ENCODE results near the gene RNF180. TPM values are rescaled to one million over a fixed set of nuclear protein-coding genes. Genes with fewer than 3 reads are reported as not detected.
A peak's percentile ranks its signal among the peaks of the same experiment; 100 is the strongest.

RNF180 gene
- total RNA-seq (2014; rRNA removed) (5.1 and 5.4 TPM in 2 replicates), Bru-seq, nascent RNA (percentile 57 among the genes with signal in this experiment), BruChase-seq, experiment 1, labeled RNA remaining after a 6-hour chase (percentile 49 among the genes with signal in this experiment), BruChase-seq, experiment 2, labeled RNA remaining after a 2-hour chase (percentile 55 among the genes with signal in this experiment)
- long read RNA-seq, full-length matches to known transcripts: 9 of 20 reads
- long read RNA-seq, partial matches to known transcripts: 9 of 20 reads
- long read RNA-seq, other reads (novel, unspliced or antisense): 2 of 20 reads

DNA sequence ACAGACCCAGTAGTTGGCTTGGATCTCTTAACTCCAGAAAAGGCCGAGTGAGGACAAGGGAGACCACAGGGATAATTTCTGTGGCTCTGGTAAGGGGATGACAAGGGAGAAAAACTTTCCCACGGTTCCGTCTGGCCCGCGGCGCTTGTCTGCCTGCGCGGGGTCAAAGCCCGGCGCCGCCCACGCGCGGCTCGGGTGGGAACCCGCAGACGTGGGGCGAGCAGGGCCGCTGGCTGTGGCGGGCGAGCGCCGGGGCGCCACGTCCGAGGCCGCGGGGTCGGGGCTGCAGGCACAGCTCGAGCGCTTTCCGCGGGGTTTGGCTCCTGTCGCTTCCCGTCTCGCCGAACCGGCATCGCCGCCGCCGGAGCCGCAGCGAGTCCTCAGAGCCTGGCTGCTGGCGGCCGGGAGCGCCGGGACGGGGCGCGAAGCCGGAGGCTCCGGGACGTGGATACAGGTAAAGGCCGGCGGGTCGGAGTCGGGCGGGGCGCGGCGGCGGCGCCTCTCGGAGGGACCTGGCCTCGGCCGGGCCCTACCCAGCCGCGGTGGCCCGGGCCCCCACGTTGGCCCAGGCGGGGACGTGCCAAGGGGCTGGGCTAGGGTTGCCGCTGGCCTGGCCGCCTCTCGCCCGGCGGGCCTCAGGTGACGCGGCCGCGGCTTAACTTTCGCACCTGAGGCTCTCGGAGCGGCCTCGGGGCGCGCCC is at the start of gene RNF180:
Gene RNF180 (plus strand): TSS at position 344 of the 701 bp plus-strand sequence. CDS start 34,965 bp downstream, outside the sequence.
- peak within 1 kb of the TSS; percentile 87 for H3K4me2 ChIP-seq (ENCODE audit: low read length)
- no peaks in the 10 kb centered on the region for H3F3A ChIP-seq (ENCODE audit: low read length, unreplicated experiment)
- no peaks in the 10 kb centered on the region for H3K27me3 ChIP-seq (ENCODE audit: low read length)
- H3K9me2 ChIP-seq (replicated peaks; ENCODE audit: low read length): no peaks in the 10 kb centered on the region
- peaks cover 33% of the 10 kb centered on the region for H3K4me1 ChIP-seq (ENCODE audit: insufficient read depth, low read length)
- no TSS peak for BruUV-seq (replicated peaks)
- H3K27ac ChIP-seq (ENCODE audit: low read length): peak within 1 kb of the TSS; percentile 16
- no peaks in the 10 kb centered on the region for H4K20me1 ChIP-seq (ENCODE audit: low read length)
- H3K79me2 ChIP-seq (ENCODE audit: low read length): peaks cover 18% of the 10 kb centered on the region
- ChIA-PET CTCF (no interaction called here), POLR2A (ENCODE audit: unreplicated experiment) (no interaction called here)
- intact Hi-C loops (cut with micrococcal nuclease): no loop called here
- DNase-seq (peak; percentile 63), ATAC-seq (peak; percentile 82)
- H3K9ac ChIP-seq (ENCODE audit: low read length): peak within 1 kb of the TSS; percentile 78
- no peaks in the 10 kb centered on the region for H3K9me3 ChIP-seq (ENCODE audit: low read length)
- H3K36me3 ChIP-seq (ENCODE audit: low read depth, low read length): no peaks in the 10 kb centered on the region
- peak within 1 kb of the TSS; percentile 90 for H3K4me3 ChIP-seq (ENCODE audit: low read length)
- H2AFZ ChIP-seq (ENCODE audit: low read length): peak within 1 kb of the TSS; percentile 93
- TF ChIP-seq EZH2phosphoT487 (IDR thresholded peaks at IDR 0.05; ENCODE audit: borderline replicate concordance, low read length) (0 out of 2 replicates have a peak, but pooled peaks have one; percentile 24), EZH2 (IDR thresholded peaks at IDR 0.05; ENCODE audit: low read length, unreplicated experiment) (no peak)

GRCh38 chr5:64125521-64125920 is 40.1 kb upstream of the RNF180 start:
- no peaks in the 10 kb centered on the region for H3K9me3 ChIP-seq (ENCODE audit: low read length)
- H3K79me2 ChIP-seq (ENCODE audit: low read length): no peaks in the 10 kb centered on the region
- H4K20me1 ChIP-seq (ENCODE audit: low read length): no peaks in the 10 kb centered on the region
- no peaks in the 10 kb centered on the region for H3F3A ChIP-seq (ENCODE audit: low read length, unreplicated experiment)
- H3K27me3 ChIP-seq (ENCODE audit: low read length): peaks cover 15% of the 10 kb centered on the region; the same call in 1 of the 2 replicates
- no peak for DNase-seq
- intact Hi-C loops (cut with micrococcal nuclease): no loop called here
- no peak overlapping the region for H3K27ac ChIP-seq (ENCODE audit: low read length)
- H3K36me3 ChIP-seq (ENCODE audit: low read depth, low read length): no peaks in the 10 kb centered on the region
- H3K4me3 ChIP-seq (ENCODE audit: low read length): no peak overlapping the region
- no peaks in the 10 kb centered on the region for H3K4me1 ChIP-seq (ENCODE audit: insufficient read depth, low read length)
- CTCF ChIA-PET: no interaction called here
- POLR2A ChIA-PET (ENCODE audit: unreplicated experiment): interaction anchor here (0.6 kb wide), 1 partner anchor 14 kb away, joined by 4 read pairs; no protein-coding TSS in a partner anchor
- H2AFZ ChIP-seq (ENCODE audit: low read length): no peak overlapping the region
- no peak overlapping the region for H3K4me2 ChIP-seq (ENCODE audit: low read length)
- no peaks in the 10 kb centered on the region for H3K9me2 ChIP-seq (replicated peaks; ENCODE audit: low read length)
- H3K9ac ChIP-seq (ENCODE audit: low read length): no peak overlapping the region
- TF ChIP-seq EZH2phosphoT487 (IDR thresholded peaks at IDR 0.05; ENCODE audit: borderline replicate concordance, low read length): no peak
- TF ChIP-seq CTCF (conservative IDR thresholded peaks at IDR 0.05; ENCODE audit: low read depth, low read length): no peak
- no peak for TF ChIP-seq EZH2 (IDR thresholded peaks at IDR 0.05; ENCODE audit: low read length, unreplicated experiment)
- BruUV-seq (replicated peaks): no TSS peak
- ATAC-seq: no peak

DNA sequence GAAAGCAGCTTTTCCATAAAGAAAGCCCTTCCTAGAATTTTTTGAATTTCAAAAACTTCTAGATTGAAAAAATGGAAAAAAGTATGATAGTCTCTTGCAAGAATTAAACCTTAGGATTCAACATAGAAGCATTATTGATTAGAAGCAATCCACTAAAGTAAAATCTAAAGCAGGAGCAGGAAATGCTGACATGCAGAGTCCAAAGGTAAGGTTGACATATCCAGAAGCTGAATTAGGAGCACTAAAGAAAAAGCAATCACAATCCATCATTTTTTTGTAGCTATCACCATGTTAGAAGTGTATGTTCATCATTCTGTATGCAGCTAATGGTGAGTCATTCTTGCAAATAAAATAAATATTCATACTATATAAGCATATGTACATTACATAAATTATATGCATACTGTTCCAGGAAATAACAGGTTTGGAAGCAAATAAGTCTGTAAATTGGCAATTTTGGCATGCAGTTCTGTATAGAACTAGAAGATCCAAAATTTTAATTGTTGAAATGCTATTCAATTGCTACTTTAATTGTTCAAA is 39.4 kb upstream of the RNF180 start:
- intact Hi-C loops (cut with micrococcal nuclease): no loop called here
- H3K9me3 ChIP-seq (ENCODE audit: low read length): no peaks in the 10 kb centered on the region
- BruUV-seq (replicated peaks): no TSS peak
- H3K4me2 ChIP-seq (ENCODE audit: low read length): no peak overlapping the region
- ATAC-seq: peak; percentile 45; the same call in 1 of the 2 replicates
- H3K27me3 ChIP-seq (ENCODE audit: low read length): peaks cover 9% of the 10 kb centered on the region; the same call in 1 of the 2 replicates
- no peak overlapping the region for H3K27ac ChIP-seq (ENCODE audit: low read length)
- ChIA-PET POLR2A (ENCODE audit: unreplicated experiment) (interaction anchor here (0.6 kb wide), 1 partner anchor 13 kb away, joined by 4 read pairs; no protein-coding TSS in a partner anchor), CTCF (no interaction called here)
- no peaks in the 10 kb centered on the region for H3F3A ChIP-seq (ENCODE audit: low read length, unreplicated experiment)
- no peaks in the 10 kb centered on the region for H4K20me1 ChIP-seq (ENCODE audit: low read length)
- H3K9ac ChIP-seq (ENCODE audit: low read length): no peak overlapping the region
- H2AFZ ChIP-seq (ENCODE audit: low read length): no peak overlapping the region
- no peak for TF ChIP-seq EZH2phosphoT487 (IDR thresholded peaks at IDR 0.05; ENCODE audit: borderline replicate concordance, low read length)
- no peak for TF ChIP-seq EZH2 (IDR thresholded peaks at IDR 0.05; ENCODE audit: low read length, unreplicated experiment)
- TF ChIP-seq CTCF (conservative IDR thresholded peaks at IDR 0.05; ENCODE audit: low read depth, low read length): no peak
- no peaks in the 10 kb centered on the region for H3K36me3 ChIP-seq (ENCODE audit: low read depth, low read length)
- H3K9me2 ChIP-seq (replicated peaks; ENCODE audit: low read length): no peaks in the 10 kb centered on the region
- DNase-seq: no peak
- no peaks in the 10 kb centered on the region for H3K4me1 ChIP-seq (ENCODE audit: insufficient read depth, low read length)
- H3K79me2 ChIP-seq (ENCODE audit: low read length): no peaks in the 10 kb centered on the region
- no peak overlapping the region for H3K4me3 ChIP-seq (ENCODE audit: low read length)

Measured in PC-3 (cell line).